Measurements from ENCODE around the gene MRPL24. TPM values are rescaled to one million over a fixed set of nuclear protein-coding genes. Genes with fewer than 3 reads are reported as not detected.
A peak's percentile ranks its signal among the peaks of the same experiment; 100 is the strongest.

Gene MRPL24
- total and polyA plus RNA-seq, 4 experiments from 2014 or later = 44.1 to 150 (median 67.0) TPM

DNA sequence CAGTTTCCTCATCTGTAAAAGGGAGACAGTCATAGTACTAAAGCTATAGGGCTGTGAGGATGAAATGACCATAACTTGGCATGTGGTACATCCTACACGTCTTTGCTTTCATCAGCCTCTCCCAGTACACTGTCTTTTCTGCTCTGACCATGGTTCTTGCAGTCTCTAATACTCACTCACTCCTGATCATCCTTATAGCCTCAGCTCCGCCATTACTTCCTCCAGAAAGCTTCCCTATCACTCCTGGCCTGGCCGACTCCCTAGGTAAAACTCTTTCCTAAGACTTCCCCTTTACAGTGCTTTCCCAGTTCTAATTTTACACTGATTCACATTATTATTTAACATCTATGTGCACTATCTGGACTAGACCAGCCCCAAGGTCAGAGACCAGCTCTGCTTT is 5.0 kb upstream of the MRPL24 start:
- intact Hi-C loops (cut with micrococcal nuclease) = no loop called here
- H3K4me3 Mint-ChIP-seq = peak overlapping the region in 3 of 8 donors; percentile 11 to 83 (median 66)
- peaks cover 49 to 74% (median 59%) of the 10 kb centered on the region in 4 donors for H3K4me1 Mint-ChIP-seq

DNA sequence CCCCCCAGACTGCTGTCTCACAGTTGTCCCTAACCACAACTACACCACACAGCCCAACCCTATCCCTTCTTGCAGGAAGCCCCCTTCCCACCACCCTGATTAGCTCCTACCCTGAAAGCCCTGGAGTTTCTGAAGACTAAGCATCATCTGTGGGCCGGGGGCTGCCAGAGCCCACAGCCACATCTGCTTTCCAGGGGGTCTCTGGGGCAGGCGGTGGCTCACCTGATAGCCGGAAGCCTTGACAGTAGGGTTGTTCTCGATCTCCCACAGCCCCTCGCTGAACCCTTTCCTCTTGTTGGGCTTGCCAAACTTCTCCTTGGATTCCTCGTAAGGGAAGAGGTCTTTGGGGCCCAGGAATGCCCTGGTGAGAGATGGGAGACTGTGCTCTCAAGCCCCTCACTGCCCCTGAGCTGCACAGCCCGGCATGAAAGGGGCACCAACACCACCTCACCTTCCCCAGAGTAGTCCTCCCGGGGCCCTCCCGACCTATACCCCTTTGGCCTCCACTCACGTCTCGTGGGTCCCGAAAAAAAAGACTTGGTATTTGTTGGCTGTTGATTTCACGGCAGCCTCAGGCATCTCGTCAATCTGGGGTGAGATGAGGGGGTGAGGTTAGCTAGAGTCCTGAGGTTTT is 4.0 kb upstream of the MRPL24 start:
- peaks cover 14 to 43% of the 10 kb centered on the region in 2 donors for H3K36me3 Mint-ChIP-seq
- no peaks in the 10 kb centered on the region for H3K27me3 ChIP-seq (ENCODE audit: insufficient read depth, low read length)
- H3K4me1 ChIP-seq (ENCODE audit: insufficient read depth, low read length) = peaks cover 60% of the 10 kb centered on the region
- ChIA-PET POLR2A (ENCODE audit: partially characterized antibody) (interaction anchor here (0.7 to 6.7 kb wide), 3 partner anchors 16 to 36 kb away, joined by 3 to 126 read pairs (median 3); partner anchors contain the start of genes ISG20L2 and METTL25B), CTCF (ENCODE audit: partially characterized antibody) (interaction anchor here (1.7 to 2.0 kb wide), 2 partner anchors 18 to 56 kb away, joined by 4 to 10 read pairs; partner anchors contain the start of genes ISG20L2 and METTL25B)
- H3K9me3 Mint-ChIP-seq = peaks cover 0 to 2% (median 0%) of the 10 kb centered on the region in 8 donors
- peaks cover 25% of the 10 kb centered on the region for H3K36me3 ChIP-seq (ENCODE audit: insufficient read depth, low read length)
- peaks cover 48 to 76% (median 61%) of the 10 kb centered on the region in 4 donors for H3K4me1 Mint-ChIP-seq
- intact Hi-C loops (cut with micrococcal nuclease) = loop anchor here (5.0 kb wide), 1 partner anchor 72 kb away; the partner anchor contains the start of gene SH2D2A
- no peaks in the 10 kb centered on the region for H3K27me3 Mint-ChIP-seq
- H3K4me3 Mint-ChIP-seq = peak overlapping the region in 2 of 8 donors; percentile 10 to 15
- no peak for DNase-seq
- H3K4me3 ChIP-seq (ENCODE audit: low read length in 2 of 2) = no peak overlapping the region
- H3K27ac ChIP-seq (ENCODE audit: low read depth, low read length) = no peak overlapping the region
- peak overlapping the region in 6 of 7 donors; percentile 47 to 94 (median 84) for H3K27ac Mint-ChIP-seq
- no peaks in the 10 kb centered on the region for H3K9me3 ChIP-seq (ENCODE audit: control insufficient read depth in 1 of 2, low read length in 2 of 2)

More for the DNA sequence above, 5.0 kb upstream of the MRPL24 start:
- H3K9me3 ChIP-seq (ENCODE audit: control insufficient read depth in 1 of 2, low read length in 2 of 2) = no peaks in the 10 kb centered on the region
- no peaks in the 10 kb centered on the region for H3K27me3 ChIP-seq (ENCODE audit: insufficient read depth, low read length)
- peaks cover 54% of the 10 kb centered on the region for H3K4me1 ChIP-seq (ENCODE audit: insufficient read depth, low read length)
- H3K36me3 ChIP-seq (ENCODE audit: insufficient read depth, low read length) = peaks cover 25% of the 10 kb centered on the region
- Mint-ChIP-seq H3K36me3 (peaks cover 14 to 48% of the 10 kb centered on the region in 2 donors), H3K27me3 (no peaks in the 10 kb centered on the region), H3K9me3 (peaks cover 0 to 2% (median 0%) of the 10 kb centered on the region in 8 donors), H3K27ac (peak overlapping the region; percentile 62 to 94 (median 88))
- POLR2A ChIA-PET (ENCODE audit: partially characterized antibody) = interaction anchor here (0.8 to 3.2 kb wide), 3 partner anchors 18 to 35 kb away, joined by 3 to 28 read pairs (median 27); partner anchors contain the start of genes ISG20L2, METTL25B and PRCC
- CTCF ChIA-PET (ENCODE audit: partially characterized antibody) = interaction anchor here (0.7 to 2.0 kb wide), 4 partner anchors 19 to 217 kb away, joined by 3 to 10 read pairs (median 4); partner anchors contain the start of genes CRABP2, ISG20L2 and METTL25B
- no peak for DNase-seq
- peak overlapping the region; percentile 65 for H3K27ac ChIP-seq (ENCODE audit: low read depth, low read length)
- H3K4me3 ChIP-seq (ENCODE audit: low read length in 2 of 2) = no peak overlapping the region

DNA sequence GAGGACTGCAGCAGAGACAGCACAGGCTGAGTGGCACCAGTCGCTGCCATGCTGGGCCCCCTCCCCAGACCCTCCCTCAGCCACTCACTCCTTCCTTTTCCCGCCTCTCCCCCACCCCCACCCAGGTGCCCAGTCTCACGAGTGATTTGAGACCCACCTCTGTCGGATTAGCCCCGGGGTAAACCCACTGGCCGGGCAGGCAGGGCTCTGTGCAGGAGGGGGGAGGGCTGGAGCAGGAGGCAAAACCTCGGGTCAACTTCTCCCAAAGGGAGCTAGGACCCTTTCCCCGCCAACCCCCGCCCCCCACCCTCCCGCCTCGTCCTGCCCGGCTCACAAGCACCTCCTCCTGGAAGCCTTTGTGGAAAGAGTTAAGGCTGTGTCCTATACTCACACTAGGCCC is 3.5 kb upstream of the MRPL24 start:
- H3K4me1 Mint-ChIP-seq = peaks cover 43 to 71% (median 56%) of the 10 kb centered on the region in 4 donors
- CTCF ChIA-PET (ENCODE audit: partially characterized antibody) = no interaction called here
- peak overlapping the region in 5 of 7 donors; percentile 10 to 94 (median 65) for H3K27ac Mint-ChIP-seq
- H3K4me3 Mint-ChIP-seq = no peak overlapping the region
- Histone ChIP-seq H3K4me1 (ENCODE audit: insufficient read depth, low read length) (peaks cover 58% of the 10 kb centered on the region), H3K36me3 (ENCODE audit: insufficient read depth, low read length) (peaks cover 25% of the 10 kb centered on the region), H3K9me3 (ENCODE audit: control insufficient read depth in 1 of 2, low read length in 2 of 2) (no peaks in the 10 kb centered on the region), H3K27ac (ENCODE audit: low read depth, low read length) (no peak overlapping the region), H3K27me3 (ENCODE audit: insufficient read depth, low read length) (no peaks in the 10 kb centered on the region), H3K4me3 (ENCODE audit: low read length in 2 of 2) (no peak overlapping the region)
- intact Hi-C loops (cut with micrococcal nuclease) = loop anchor here (5.0 kb wide), 1 partner anchor 73 kb away; the partner anchor contains the start of gene SH2D2A
- H3K36me3 Mint-ChIP-seq = peaks cover 14 to 43% of the 10 kb centered on the region in 2 donors
- H3K9me3 Mint-ChIP-seq = peaks cover 0 to 2% (median 0%) of the 10 kb centered on the region in 8 donors
- POLR2A ChIA-PET (ENCODE audit: partially characterized antibody) = interaction anchor here (0.7 to 6.7 kb wide), 2 partner anchors 16 to 22 kb away, joined by 3 to 126 read pairs; partner anchors contain the start of genes ISG20L2 and METTL25B
- H3K27me3 Mint-ChIP-seq = no peaks in the 10 kb centered on the region
- DNase-seq = no peak

DNA sequence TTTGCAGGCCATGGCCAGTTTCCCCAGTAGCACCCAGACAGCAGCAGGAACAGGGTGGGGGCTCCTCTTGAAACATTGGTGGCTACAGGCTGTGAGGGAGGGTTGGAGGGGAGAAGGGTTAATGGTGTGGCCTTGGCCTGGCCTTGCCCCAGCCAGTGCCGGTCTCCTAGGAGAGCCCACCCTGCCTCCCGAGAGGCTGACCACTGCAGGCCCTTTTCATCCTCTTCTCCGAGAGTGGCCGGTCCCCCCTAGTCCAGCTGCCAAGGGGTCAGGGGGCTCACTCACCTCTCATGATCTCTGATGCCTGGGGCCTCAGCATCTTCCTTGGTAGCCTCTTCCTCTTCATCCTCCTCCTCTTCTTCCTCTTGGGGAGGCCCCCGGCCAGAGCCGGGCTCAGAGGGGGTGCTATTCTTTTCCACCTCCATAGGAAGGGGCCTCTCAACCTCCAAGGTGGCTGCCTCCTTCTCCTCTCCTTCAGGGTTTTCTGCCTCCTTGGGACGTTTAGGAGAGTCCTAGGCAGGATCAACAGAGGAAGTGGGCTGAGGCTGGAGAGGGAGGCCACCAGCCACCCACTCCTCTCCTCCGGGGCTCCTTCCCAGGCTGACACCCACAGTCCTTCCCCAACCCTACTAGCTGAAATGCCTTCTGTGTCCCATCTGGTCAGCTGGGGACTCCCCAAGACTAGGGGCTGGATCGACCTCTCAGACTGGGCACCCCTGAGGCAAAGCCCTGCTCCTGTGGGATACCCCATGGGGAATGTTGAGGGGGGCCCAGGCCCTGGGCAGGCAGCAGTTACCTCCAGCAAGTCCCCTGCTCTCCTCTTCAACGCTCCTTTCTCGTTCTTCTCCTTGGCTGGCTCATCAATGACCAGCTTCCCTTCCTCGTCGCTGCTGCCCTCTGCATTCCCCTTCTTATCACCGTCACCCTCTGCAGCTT is 2.7 kb upstream of the MRPL24 start:
- H3K4me1 ChIP-seq (ENCODE audit: insufficient read depth, low read length) = peaks cover 51% of the 10 kb centered on the region
- Mint-ChIP-seq H3K27me3 (no peaks in the 10 kb centered on the region), H3K4me1 (peaks cover 38 to 71% (median 54%) of the 10 kb centered on the region in 4 donors), H3K36me3 (peaks cover 14 to 43% of the 10 kb centered on the region in 2 donors), H3K27ac (peak overlapping the region in 6 of 7 donors; percentile 7 to 76 (median 36)), H3K9me3 (peaks cover 0 to 2% (median 0%) of the 10 kb centered on the region in 8 donors), H3K4me3 (no peak overlapping the region)
- H3K27me3 ChIP-seq (ENCODE audit: insufficient read depth, low read length) = no peaks in the 10 kb centered on the region
- DNase-seq = no peak
- intact Hi-C loops (cut with micrococcal nuclease) = loop anchor here (5.0 kb wide), 1 partner anchor 74 kb away; the partner anchor contains the start of gene SH2D2A
- H3K9me3 ChIP-seq (ENCODE audit: control insufficient read depth in 1 of 2, low read length in 2 of 2) = no peaks in the 10 kb centered on the region
- H3K4me3 ChIP-seq (ENCODE audit: low read length in 2 of 2) = no peak overlapping the region
- no peak overlapping the region for H3K27ac ChIP-seq (ENCODE audit: low read depth, low read length)
- peaks cover 25% of the 10 kb centered on the region for H3K36me3 ChIP-seq (ENCODE audit: insufficient read depth, low read length)
- POLR2A ChIA-PET (ENCODE audit: partially characterized antibody) = interaction anchor here (3.5 to 6.7 kb wide), 3 partner anchors 8 to 23 kb away, joined by 103 to 158 read pairs (median 126); partner anchors contain the start of genes HDGF, ISG20L2, METTL25B and PRCC
- CTCF ChIA-PET (ENCODE audit: partially characterized antibody) = no interaction called here

DNA sequence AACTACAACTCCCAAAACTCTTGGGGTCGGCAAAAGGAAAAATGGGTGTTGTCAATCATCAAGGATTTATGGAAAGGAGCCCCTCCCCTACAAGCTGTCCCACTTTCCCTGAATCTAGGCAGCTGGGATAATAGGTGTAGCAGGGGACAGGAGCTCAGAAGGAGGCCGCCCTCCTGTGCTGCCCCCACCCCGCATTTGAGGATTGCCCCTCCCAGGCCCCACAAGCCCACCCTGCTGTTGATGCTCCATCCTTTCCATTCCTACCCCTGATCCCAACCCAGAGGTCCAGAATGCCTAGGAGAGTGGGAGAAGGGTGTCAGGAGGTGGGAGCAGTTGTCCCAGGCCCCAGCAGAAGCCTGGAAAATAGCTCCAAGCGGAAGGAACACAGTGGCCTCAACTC is 1.9 kb upstream of the MRPL24 start:
- no peak for DNase-seq
- H3K4me3 Mint-ChIP-seq = no peak overlapping the region
- intact Hi-C loops (cut with micrococcal nuclease) = loop anchor here (5.0 kb wide), 1 partner anchor 74 kb away; the partner anchor contains the start of gene SH2D2A
- peaks cover 42% of the 10 kb centered on the region for H3K4me1 ChIP-seq (ENCODE audit: insufficient read depth, low read length)
- H3K36me3 Mint-ChIP-seq = peaks cover 14 to 45% of the 10 kb centered on the region in 2 donors
- POLR2A ChIA-PET (ENCODE audit: partially characterized antibody) = interaction anchor here (3.5 to 6.7 kb wide), 3 partner anchors 9 to 24 kb away, joined by 103 to 158 read pairs (median 126); partner anchors contain the start of genes HDGF, ISG20L2, METTL25B and PRCC
- peaks cover 29 to 64% (median 46%) of the 10 kb centered on the region in 4 donors for H3K4me1 Mint-ChIP-seq
- H3K4me3 ChIP-seq (ENCODE audit: low read length in 2 of 2) = no peak overlapping the region
- no peaks in the 10 kb centered on the region for H3K9me3 ChIP-seq (ENCODE audit: control insufficient read depth in 1 of 2, low read length in 2 of 2)
- H3K27ac Mint-ChIP-seq = peak overlapping the region in 5 of 7 donors; percentile 31 to 99 (median 68)
- CTCF ChIA-PET (ENCODE audit: partially characterized antibody) = interaction anchor here (1.2 to 2.6 kb wide), 2 partner anchors 9 to 24 kb away, joined by 4 to 15 read pairs; partner anchors contain the start of genes HDGF and PRCC
- no peak overlapping the region for H3K27ac ChIP-seq (ENCODE audit: low read depth, low read length)
- no peaks in the 10 kb centered on the region for H3K27me3 Mint-ChIP-seq
- H3K27me3 ChIP-seq (ENCODE audit: insufficient read depth, low read length) = no peaks in the 10 kb centered on the region
- H3K9me3 Mint-ChIP-seq = peaks cover 0 to 2% (median 0%) of the 10 kb centered on the region in 8 donors
- H3K36me3 ChIP-seq (ENCODE audit: insufficient read depth, low read length) = peaks cover 25% of the 10 kb centered on the region

DNA sequence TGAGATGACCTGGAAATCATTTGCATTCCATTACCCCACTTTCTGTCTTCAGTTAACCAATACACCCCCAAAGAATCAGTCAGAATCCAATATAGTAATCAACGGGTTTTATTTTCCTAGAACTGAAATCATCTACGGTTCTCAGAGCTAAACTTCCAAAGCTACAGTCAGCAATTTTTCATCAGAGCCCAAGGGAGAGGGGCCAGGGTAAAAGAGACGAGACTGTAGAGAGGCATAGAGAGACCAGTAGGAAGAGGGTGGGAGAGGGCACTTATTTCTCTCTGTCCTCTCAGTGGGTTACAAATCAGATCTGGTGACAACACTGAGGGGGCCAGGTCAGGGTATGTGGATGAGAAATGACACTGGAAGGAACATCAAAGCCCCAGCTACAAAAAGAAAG is 1.1 kb upstream of the MRPL24 start:
- H3K4me1 ChIP-seq (ENCODE audit: insufficient read depth, low read length) = peaks cover 36% of the 10 kb centered on the region
- ChIA-PET CTCF (ENCODE audit: partially characterized antibody) (interaction anchor here (1.2 to 2.6 kb wide), 4 partner anchors 9 to 25 kb away, joined by 4 to 16 read pairs (median 15); partner anchors contain the start of genes HDGF, ISG20L2, METTL25B and PRCC), POLR2A (ENCODE audit: partially characterized antibody) (interaction anchor here (1.1 to 6.7 kb wide), 6 partner anchors 9 to 549 kb away, joined by 3 to 158 read pairs (median 54); partner anchors contain the start of genes HDGF, ISG20L2, METTL25B and PRCC)
- H3K27me3 Mint-ChIP-seq = no peaks in the 10 kb centered on the region
- peaks cover 14 to 52% of the 10 kb centered on the region in 2 donors for H3K36me3 Mint-ChIP-seq
- H3K9me3 Mint-ChIP-seq = peaks cover 0 to 2% (median 0%) of the 10 kb centered on the region in 8 donors
- peak overlapping the region; percentile 91 to 100 (median 98) for H3K27ac Mint-ChIP-seq
- peak overlapping the region in 7 of 8 donors; percentile 14 to 98 (median 95) for H3K4me3 Mint-ChIP-seq
- intact Hi-C loops (cut with micrococcal nuclease) = loop anchor here (5.0 kb wide), 1 partner anchor 75 kb away; the partner anchor contains the start of gene SH2D2A
- peak overlapping the region; percentile 74 for H3K27ac ChIP-seq (ENCODE audit: low read depth, low read length)
- no peaks in the 10 kb centered on the region for H3K9me3 ChIP-seq (ENCODE audit: control insufficient read depth in 1 of 2, low read length in 2 of 2)
- H3K4me3 ChIP-seq (ENCODE audit: low read length in 2 of 2) = no peak overlapping the region
- H3K27me3 ChIP-seq (ENCODE audit: insufficient read depth, low read length) = no peaks in the 10 kb centered on the region
- DNase-seq = no peak
- H3K4me1 Mint-ChIP-seq = peaks cover 23 to 56% (median 40%) of the 10 kb centered on the region in 4 donors
- peaks cover 25% of the 10 kb centered on the region for H3K36me3 ChIP-seq (ENCODE audit: insufficient read depth, low read length)

Data from CD4-positive, alpha-beta memory T cell (primary cell).